Thyroid gland (tissue), 4 donors: ENCODE results near the gene SYN1.

Experiments
- CTCF ChIP-seq, 6 experiments: fragments of 200-600 bp in 3 of 6; fragments of 450-650 bp in 3 of 6; sonication (generic) in 3 of 6; IDR thresholded peaks; one replicate each; pipeline ENCODE4 v1.5.1; 2016 to 2019; ENCODE audit warnings: antibody characterized with exemption in 6 of 6, mild to moderate bottlenecking in 2 of 6, inconsistent platforms in 1 of 6, moderate library complexity in 1 of 6
- POLR2A ChIP-seq, 2 donors: fragments of 450-650 bp; IDR thresholded peaks; one replicate each; pipeline ENCODE4 v1.6.1; 2017; ENCODE audit warnings: antibody characterized with exemption in 2 of 2, mild to moderate bottlenecking in 2 of 2, moderate library complexity in 1 of 2

GRCh38 chrX:47587091-47587891, 32.4 kb downstream of the SYN1 start:
- TF ChIP-seq POLR2A (IDR thresholded peaks at IDR 0.05) (no peak), CTCF (IDR thresholded peaks at IDR 0.05) (no peak)
